ENCODE results near the gene PDCD6IP.

- TF ChIP-seq CTCF (conservative IDR thresholded peaks at IDR 0.05) (no peak), ZFX (IDR thresholded peaks at IDR 0.05) (no peak)
Observed at GRCh38 chr3:33795131-33795530, 3.3 kb upstream of the PDCD6IP start.
